ENCODE results near the gene KRT17.

DNA sequence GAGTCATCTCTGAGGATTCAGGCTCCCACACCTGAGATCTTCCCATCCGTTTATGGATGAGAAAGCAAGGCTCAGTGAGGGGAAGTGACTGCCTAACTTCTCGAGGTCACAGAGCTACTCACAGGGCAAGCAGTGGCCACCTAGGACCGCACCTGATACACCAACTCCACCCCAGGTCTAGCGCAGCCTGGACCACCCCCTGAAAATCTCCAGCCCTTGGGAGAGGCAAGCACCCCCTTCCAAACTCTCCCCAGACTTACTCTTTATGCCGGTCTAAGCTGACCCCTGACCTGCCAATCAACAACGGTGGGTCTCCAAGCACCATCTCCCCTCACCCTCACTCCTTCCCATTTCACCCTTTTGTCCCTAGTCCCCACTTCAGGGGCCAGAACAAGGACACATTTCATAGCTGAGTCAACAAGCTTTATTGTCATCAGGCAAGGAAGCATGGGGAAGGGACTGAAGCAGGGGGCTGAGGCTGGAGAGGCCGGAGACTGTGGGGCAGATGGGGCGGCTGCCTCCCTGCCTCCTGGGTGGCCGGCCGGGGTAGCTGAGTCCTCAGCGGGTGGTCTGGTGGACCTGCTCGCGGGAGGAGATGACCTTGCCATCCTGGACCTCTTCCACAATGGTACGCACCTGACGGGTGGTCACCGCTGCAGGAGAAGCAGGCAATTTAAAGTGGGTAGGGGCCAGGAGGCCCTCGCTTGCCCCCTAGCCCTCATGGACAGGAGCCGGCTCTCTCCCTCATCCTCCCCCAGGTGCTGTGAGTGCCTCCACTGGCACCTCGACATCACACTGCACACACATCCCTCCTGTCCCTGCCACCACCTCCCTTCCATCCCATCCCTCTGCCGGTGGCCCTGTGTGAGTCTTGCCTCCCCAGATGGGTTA, 5.1 kb downstream of the KRT17 start:
- TF ChIP-seq EZH2phosphoT487 (IDR thresholded peaks at IDR 0.05; ENCODE audit: low read depth, severe bottlenecking, unreplicated experiment) (no peak), EZH2 (IDR thresholded peaks at IDR 0.05; ENCODE audit: borderline replicate concordance) (no peak)
- TF ChIP-seq, protein P1, sequence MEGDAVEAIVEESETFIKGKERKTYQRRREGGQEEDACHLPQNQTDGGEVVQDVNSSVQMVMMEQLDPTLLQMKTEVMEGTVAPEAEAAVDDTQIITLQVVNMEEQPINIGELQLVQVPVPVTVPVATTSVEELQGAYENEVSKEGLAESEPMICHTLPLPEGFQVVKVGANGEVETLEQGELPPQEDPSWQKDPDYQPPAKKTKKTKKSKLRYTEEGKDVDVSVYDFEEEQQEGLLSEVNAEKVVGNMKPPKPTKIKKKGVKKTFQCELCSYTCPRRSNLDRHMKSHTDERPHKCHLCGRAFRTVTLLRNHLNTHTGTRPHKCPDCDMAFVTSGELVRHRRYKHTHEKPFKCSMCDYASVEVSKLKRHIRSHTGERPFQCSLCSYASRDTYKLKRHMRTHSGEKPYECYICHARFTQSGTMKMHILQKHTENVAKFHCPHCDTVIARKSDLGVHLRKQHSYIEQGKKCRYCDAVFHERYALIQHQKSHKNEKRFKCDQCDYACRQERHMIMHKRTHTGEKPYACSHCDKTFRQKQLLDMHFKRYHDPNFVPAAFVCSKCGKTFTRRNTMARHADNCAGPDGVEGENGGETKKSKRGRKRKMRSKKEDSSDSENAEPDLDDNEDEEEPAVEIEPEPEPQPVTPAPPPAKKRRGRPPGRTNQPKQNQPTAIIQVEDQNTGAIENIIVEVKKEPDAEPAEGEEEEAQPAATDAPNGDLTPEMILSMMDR (IDR thresholded peaks at IDR 0.05; ENCODE audit: poor library complexity), result no peak

Measured in hepatocyte (in vitro differentiated cells).